ENCODE results near the gene SENP5.

The SENP5 gene

DNA sequence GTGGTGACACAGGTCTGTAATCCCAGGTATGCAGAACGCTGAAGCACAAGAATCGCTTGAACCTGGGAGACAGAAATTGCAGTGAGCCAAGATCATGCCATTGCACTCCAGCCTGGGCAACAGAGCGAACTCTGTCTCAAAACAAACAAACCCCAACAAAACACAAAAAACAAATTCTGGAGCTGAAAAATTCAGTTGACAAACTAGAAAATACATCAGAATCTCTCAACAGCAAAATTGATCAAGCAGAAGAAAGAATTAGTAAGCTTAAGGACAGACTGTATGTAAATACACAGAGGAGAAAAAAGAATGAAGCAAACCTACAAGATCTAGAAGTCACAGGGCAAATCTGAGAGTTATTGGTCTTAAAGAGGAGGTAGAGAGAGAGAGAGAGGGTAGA is 49.3 kb downstream of the SENP5 start:
- TF ChIP-seq CTCF (IDR thresholded peaks at IDR 0.05; ENCODE audit: low read depth, low read length) = no peak
- DNase-seq (ENCODE audit: low read depth in 2 of 2) = no peak
- H3K4me3 ChIP-seq (replicated peaks in 1 of 2; ENCODE audit: low read depth in 2 of 2, low read length in 2 of 2) = no peak overlapping the region

DNA sequence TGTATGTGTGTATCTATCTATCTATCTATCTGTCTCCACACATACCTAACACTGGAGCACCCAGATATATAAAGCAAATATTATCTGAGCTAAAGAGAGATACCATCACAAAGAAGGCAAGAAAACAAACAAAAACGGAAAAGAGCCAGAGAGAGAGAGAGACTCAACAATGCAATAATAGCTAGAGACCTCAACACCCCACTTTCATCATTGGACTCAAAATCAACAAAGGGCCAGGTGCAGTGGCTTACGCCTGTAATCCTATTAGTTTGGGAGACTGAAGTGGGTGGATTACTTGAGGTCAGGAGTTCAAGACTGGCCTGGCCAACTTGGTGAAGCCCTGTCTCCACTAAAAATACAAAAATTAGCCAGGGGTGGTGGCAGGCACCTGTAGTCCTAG is 51.2 kb downstream of the SENP5 start:
- no peak for TF ChIP-seq CTCF (IDR thresholded peaks at IDR 0.05; ENCODE audit: low read depth, low read length)
- H3K4me3 ChIP-seq (replicated peaks in 1 of 2; ENCODE audit: low read depth in 2 of 2, low read length in 2 of 2) = no peak overlapping the region
- DNase-seq (ENCODE audit: low read depth in 2 of 2) = no peak

DNA sequence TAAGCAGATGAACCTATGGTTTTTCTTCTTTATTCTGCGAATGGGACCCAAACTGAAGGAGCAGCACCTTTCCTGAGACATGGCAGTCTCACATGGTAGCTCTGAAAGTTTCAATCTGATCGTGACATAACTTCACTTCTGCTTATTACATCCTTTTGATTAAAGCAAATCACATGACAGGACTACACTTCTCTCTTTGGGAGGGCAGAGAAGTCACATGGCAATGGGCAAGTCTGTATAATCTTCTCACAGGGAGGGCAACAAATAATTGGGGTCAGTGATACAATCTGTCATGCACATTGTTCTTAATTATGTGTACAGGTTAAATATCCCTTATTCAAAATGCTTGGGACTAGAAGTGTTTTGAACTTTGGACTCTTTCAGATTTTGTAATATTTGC is 53.0 kb downstream of the SENP5 start:
- TF ChIP-seq CTCF (IDR thresholded peaks at IDR 0.05; ENCODE audit: low read depth, low read length) = no peak
- H3K4me3 ChIP-seq (replicated peaks in 1 of 2; ENCODE audit: low read depth in 2 of 2, low read length in 2 of 2) = no peak overlapping the region
- DNase-seq (ENCODE audit: low read depth in 2 of 2) = no peak

GRCh38 chr3:196927571-196928453 is 60.1 kb downstream of the SENP5 start:
- H3K4me3 ChIP-seq (replicated peaks in 1 of 2; ENCODE audit: low read depth in 2 of 2, low read length in 2 of 2) = no peak overlapping the region
- no peak for TF ChIP-seq CTCF (IDR thresholded peaks at IDR 0.05; ENCODE audit: low read depth, low read length)
- DNase-seq (ENCODE audit: low read depth in 2 of 2) = peak in 1 of 2 donors; percentile 16

- no peak for DNase-seq (ENCODE audit: low read depth in 2 of 2)
- no peak overlapping the region for H3K4me3 ChIP-seq (replicated peaks in 1 of 2; ENCODE audit: low read depth in 2 of 2, low read length in 2 of 2)
- no peak for TF ChIP-seq CTCF (IDR thresholded peaks at IDR 0.05; ENCODE audit: low read depth, low read length)
Measured at GRCh38 chr3:196931157-196931556, 63.4 kb downstream of the SENP5 start.

- no peak for DNase-seq (ENCODE audit: low read depth in 2 of 2)
- TF ChIP-seq CTCF (IDR thresholded peaks at IDR 0.05; ENCODE audit: low read depth, low read length) = no peak
- no peak overlapping the region for H3K4me3 ChIP-seq (replicated peaks in 1 of 2; ENCODE audit: low read depth in 2 of 2, low read length in 2 of 2)
Measured at GRCh38 chr3:196931828-196932587, 64.3 kb downstream of the SENP5 start.
